Activated T-cell treated with anti-CD3 and anti-CD28 coated beads for 24 hours (primary cell): ENCODE results near the gene TMEM87B.
A peak's percentile ranks its signal among the peaks of the same experiment; 100 is the strongest.
"Not testable (repeated sequence)": the region's sequence is repeated elsewhere in the genome, so short reads cannot be mapped to it uniquely, and the experiment has no call there.

Experiments used
- DNase-seq: peaks from one replicate; pipeline ENCODE4 v3.0.0-alpha.2; 2020; ENCODE audit warnings: low read depth

The TMEM87B gene

GRCh38 chr2:112033600-112033999 lies 21.5 kb upstream of the TMEM87B start:
- no peak for DNase-seq

GRCh38 chr2:112034924-112035323 lies 20.1 kb upstream of the TMEM87B start:
- DNase-seq: no peak

- no peak for DNase-seq
Observed at GRCh38 chr2:112035786-112036185, 19.3 kb upstream of the TMEM87B start.

DNA sequence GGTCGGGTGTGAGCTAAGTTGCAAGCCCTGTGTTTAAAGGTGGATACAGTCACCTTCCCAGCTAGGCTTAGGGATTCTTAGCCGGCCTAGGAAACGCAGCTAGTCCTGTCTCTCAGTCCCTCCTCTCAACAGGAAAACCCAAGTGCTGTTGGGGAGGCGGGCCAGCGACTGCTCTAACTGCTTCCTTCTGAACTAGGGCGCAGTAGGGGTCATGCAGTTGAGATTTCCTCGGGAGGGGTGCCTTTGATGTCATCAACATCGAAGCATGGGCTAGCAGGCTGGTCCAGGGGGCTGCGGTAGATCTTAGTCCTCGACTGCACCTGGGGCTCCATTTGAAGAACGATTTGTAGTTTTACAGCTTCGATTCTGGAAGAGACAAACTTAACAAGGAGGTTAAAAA lies 15.5 kb upstream of the TMEM87B start:
- not testable (repeated sequence) for DNase-seq

- not testable (repeated sequence) for DNase-seq
Observed at GRCh38 chr2:112040066-112040465, 15.0 kb upstream of the TMEM87B start.

- DNase-seq: not testable (repeated sequence)
Observed at GRCh38 chr2:112041460-112041859, 13.6 kb upstream of the TMEM87B start.

DNA sequence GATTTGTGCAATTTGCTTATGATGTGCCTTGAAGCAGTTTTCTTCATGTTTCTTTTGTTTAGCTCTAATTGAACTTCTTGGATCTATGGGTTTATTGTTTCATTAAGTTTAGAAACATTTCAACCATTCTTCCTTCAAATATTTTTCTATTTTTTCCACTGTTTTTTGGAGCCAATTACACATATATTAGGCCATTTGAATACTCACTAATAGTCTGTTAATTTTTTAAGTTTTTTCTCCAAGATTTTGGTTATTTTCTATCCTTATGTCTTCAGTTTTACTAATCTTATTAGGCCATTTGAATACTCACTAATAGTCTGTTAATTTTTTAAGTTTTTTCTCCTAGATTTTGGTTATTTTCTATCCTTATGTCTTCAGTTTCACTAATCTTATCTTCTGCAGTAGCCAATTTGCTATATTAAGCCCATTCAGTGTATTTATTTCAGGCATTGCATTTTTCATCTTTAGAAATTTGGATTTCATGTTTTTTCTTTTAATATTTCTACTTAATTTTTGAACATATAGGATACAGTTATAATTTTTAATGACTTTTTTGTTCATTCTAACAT lies 9.5 kb upstream of the TMEM87B start:
- no peak for DNase-seq

DNA sequence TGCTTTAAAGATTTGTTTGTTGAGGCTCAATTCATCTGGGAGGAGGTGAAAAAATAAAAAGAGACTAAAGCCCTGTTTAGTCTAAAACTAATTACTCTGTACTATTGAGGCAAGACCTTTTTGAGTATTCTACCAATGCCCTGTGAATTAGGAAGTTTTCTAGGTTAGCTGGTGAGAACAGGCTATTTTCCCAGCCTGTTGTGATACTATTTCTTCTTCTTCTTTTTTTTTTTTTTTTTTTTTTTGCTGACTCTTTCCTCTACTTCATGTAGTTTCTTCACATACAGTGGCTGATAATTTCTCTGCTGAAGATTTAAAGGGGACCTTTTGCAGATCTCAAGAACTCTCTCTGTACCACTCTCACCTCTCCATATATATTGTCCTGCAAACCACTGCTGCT lies 8.8 kb upstream of the TMEM87B start:
- no peak for DNase-seq

GRCh38 chr2:112047537-112048235 lies 7.4 kb upstream of the TMEM87B start:
- no peak for DNase-seq

DNA sequence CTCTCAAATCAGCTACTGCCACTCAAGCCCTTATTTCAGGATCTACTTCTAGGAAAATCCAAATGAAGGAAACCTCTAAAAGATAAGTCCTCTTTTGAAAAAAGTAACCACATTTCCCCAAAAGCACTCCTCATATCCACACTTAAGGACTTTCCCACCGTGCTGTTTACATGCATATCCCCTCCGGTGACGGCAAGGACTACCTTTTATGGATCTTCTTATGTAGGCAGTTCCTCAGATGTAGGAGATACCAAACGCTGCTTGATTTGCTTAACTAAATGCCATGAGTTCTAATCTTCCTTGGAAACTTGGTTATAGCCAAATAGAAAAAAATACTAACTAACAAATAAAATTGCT lies 6.9 kb upstream of the TMEM87B start:
- no peak for DNase-seq

DNA sequence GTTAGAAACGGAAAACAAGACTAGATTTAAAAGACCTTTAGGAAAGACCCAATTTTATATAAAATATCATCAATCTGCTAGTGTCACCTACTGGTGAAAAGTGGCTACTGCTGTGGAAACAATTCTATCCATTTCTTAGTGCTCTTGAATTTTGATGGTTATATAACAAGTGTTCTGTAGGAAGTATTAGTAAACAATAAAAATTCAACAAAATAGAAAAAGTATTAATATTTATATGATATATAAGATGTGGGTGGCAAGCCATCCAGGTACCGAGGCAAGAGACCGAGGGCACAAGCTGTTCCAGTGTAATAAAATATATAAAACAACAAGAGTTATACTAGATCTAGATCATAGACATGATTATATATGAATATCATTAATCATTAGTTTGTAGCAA lies 6.2 kb upstream of the TMEM87B start:
- peak; percentile 15 for DNase-seq

- no peak for DNase-seq
Observed at GRCh38 chr2:112050316-112050715, 4.8 kb upstream of the TMEM87B start.

GRCh38 chr2:112053917-112054846 lies 887 bp upstream of the TMEM87B start:
- DNase-seq: peak; percentile 93

DNA sequence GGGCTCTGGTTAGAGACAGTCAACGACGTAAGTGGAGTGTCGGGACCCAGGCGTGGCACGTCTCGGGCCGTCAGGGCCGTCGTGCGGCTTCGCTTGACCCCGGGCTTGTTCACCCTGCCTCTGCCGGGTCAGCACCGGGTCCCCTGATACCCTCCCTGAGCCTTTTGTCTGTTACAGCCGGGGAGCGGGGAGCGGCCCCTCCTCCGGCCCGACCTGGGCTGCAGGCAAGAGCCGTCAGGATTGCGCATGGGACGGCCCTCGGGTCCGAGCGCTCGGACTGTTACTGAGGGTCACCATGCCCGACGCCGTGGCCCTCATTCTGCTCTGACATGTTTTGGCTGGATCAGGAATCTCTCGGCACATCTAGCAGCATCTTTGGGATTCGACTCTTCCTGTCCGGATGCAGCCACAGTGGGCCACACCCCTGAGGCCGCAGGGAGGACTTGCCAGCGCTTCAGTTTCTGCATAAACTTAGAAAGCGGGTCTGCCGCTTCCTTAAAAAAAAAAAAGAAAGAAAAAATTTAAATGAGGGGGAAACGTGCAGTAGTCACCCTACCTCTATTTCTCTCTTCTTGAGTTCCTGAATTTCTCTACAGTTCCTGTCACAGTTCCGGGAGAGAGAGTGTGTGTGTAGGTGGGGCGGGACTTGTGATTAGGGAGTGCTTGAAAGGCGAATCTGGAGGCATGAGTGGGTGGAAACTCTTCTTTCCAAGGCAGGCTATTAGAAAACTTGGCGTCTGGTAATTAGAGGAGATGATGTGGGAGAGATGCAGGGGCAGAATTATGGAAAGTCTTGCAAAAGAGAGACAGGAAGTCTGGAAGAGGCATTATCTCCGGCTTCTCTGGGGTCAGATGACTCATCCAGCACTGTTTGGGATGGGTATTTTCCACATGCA lies 909 bp downstream of the TMEM87B start:
- peak; percentile 16 for DNase-seq

GRCh38 chr2:112056626-112056987 lies 1.5 kb downstream of the TMEM87B start:
- DNase-seq: no peak

DNA sequence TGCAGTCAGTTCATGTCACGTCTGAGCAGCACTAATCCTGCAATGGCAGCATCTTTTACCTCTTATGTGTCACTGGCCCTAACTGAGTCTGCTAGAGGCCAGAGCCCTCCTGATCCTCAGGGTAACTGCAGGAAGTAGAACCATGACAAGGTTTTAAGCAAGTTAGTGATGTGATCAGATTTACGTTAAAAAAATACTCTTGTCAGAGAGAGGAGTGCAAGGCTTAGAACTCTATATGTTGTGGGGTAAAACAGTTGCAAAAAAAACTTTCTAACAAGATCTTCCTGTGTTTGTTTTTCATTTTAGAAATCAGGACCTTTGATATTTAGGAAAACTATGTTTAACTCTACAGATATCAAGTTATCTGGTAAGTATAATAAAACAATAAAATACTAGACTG lies 4.6 kb downstream of the TMEM87B start:
- no peak for DNase-seq

DNA sequence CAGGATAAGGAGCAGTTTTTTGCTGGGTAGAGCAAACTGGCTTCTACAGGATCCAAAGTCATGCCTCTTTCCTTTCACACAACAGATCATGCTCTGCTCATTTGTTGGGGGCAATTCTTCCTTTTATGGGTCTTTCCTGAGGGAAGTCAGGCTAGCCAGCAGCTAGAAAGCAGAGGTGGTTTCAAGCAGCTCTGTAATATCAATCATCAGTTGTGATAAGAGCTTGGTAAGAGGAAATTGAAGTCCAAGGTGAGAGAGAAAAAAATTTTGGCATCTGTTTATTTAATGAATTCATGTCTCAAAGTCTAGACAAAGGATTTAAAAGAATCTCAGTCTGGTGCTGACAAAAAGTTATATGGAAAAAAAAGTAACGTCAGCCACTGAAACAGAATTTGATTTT lies 6.2 kb downstream of the TMEM87B start:
- DNase-seq: no peak

DNA sequence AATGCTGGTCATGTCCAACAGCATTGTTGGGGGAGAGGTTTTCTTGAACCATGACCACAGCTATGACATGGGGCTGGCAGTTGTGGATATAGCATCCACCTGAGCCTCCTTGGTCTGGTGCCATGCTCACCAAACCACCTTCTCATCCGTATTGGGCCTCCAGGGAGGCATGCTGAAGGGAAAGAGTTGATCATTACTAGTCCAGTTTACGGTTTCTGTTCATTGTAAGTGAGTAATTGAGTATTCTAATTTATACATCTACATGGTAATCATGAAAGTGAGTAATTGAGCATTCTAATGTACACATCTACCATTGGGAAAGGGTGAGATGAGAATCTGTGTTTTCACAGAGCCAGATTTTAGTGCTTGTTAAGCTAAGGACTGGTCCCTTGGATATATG lies 6.8 kb downstream of the TMEM87B start:
- DNase-seq: no peak

GRCh38 chr2:112062894-112063293 lies 7.8 kb downstream of the TMEM87B start:
- DNase-seq: no peak

- no peak for DNase-seq
Observed at GRCh38 chr2:112065486-112065885, 10.4 kb downstream of the TMEM87B start.

DNA sequence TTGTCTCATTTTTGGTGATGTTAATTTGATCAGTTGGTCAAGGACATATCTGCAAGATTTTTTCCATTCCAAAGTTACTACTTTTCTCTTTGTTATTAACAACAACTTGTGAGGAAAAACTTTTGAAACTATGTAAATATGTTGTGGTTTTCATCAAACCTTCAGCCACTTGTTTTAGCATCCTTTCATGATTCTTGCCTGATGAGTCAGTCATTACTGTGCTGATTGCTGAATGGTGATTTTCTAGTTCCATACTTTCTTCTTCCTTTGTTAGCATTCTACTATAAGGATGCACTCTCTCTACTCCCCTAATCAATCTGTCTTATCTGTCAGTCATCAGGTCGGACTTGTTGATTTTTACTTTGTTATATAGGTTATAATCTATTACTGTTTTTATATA lies 10.9 kb downstream of the TMEM87B start:
- no peak for DNase-seq

DNA sequence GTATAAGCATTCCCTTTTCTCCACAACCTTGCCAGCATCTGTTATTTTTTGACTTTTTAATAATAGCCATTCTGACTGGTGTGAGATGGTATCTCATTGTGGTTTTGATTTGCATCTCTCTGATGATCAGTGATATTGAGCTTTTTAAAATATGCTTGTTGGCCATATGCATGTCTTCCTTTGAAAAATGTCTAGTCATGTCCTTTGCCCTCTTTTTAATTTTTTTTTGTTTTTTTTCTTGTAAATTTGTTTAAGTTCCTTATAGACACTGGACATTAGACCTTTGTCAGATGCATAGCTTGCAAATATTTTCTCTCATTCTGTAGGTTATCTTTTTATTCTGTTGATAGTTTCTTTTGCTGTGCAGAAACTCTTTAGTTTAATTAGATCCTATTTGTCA lies 14.7 kb downstream of the TMEM87B start:
- DNase-seq: not testable (repeated sequence)
